ENCODE results near the gene CSKMT.

- TF ChIP-seq POLR2AphosphoS5 (IDR thresholded peaks at IDR 0.05; ENCODE audit: low read depth, low read length) (no peak), POLR2A (IDR thresholded peaks at IDR 0.05; ENCODE audit: low read depth, low read length) (no peak)
These were observed 49.6 kb upstream of the CSKMT start for GRCh38 chr11:62615521-62615920.

Data from GM12892 (cell line).